Ishikawa (cell line): ENCODE measurements around the gene OTULIN.

Experiments used
- CEBPB ChIP-seq: IDR thresholded peaks from 2 replicates; pipeline ENCODE4 v1.6.1; 2012
- CREB1 ChIP-seq: IDR thresholded peaks from 2 replicates; pipeline ENCODE4 v1.6.1; 2012; ENCODE audit warnings: low read depth
- EGR1 ChIP-seq: IDR thresholded peaks from 2 replicates; pipeline ENCODE4 v1.6.1; 2012
- EP300 ChIP-seq: IDR thresholded peaks from 2 replicates; pipeline ENCODE4 v1.6.1; 2012; ENCODE audit warnings: borderline replicate concordance
- FOXM1 ChIP-seq: IDR thresholded peaks from 2 replicates; pipeline ENCODE4 v1.6.1; 2012; ENCODE audit warnings: low read depth, borderline replicate concordance
- MAX ChIP-seq: IDR thresholded peaks from 2 replicates; pipeline ENCODE4 v1.6.1; 2012
- NFIC ChIP-seq: IDR thresholded peaks from 2 replicates; pipeline ENCODE4 v1.6.1; 2012
- RAD21 ChIP-seq: IDR thresholded peaks from 2 replicates; pipeline ENCODE4 v1.6.1; 2012; ENCODE audit warnings: low read depth
- REST ChIP-seq: IDR thresholded peaks from 2 replicates; pipeline ENCODE4 v1.6.1; 2012; ENCODE audit warnings: low read depth, mild to moderate bottlenecking
- TAF1 ChIP-seq: IDR thresholded peaks from 2 replicates; pipeline ENCODE4 v1.6.1; 2012; ENCODE audit warnings: low read depth, mild to moderate bottlenecking
- TCF12 ChIP-seq: IDR thresholded peaks from 2 replicates; pipeline ENCODE4 v1.6.1; 2012; ENCODE audit warnings: low read depth
- TEAD4 ChIP-seq: IDR thresholded peaks from 2 replicates; pipeline ENCODE4 v1.6.1; 2012
- USF1 ChIP-seq: IDR thresholded peaks from 2 replicates; pipeline ENCODE4 v1.6.1; 2012
- YY1 ChIP-seq: IDR thresholded peaks from 2 replicates; pipeline ENCODE4 v1.6.1; 2012; ENCODE audit warnings: low read depth
- ZBTB7A ChIP-seq: IDR thresholded peaks from 2 replicates; pipeline ENCODE4 v1.6.1; 2012; ENCODE audit warnings: low read depth

OTULIN gene

GRCh38 chr5:14735944-14736343, 71.4 kb downstream of the OTULIN start:
- no peak for TF ChIP-seq CEBPB
- no peak for TF ChIP-seq NFIC

- no peak for TF ChIP-seq CREB1
Observed at GRCh38 chr5:14737291-14737690, 72.8 kb downstream of the OTULIN start.

GRCh38 chr5:14738050-14738449, 73.5 kb downstream of the OTULIN start:
- no peak for TF ChIP-seq CREB1
- no peak for TF ChIP-seq YY1
- no peak for TF ChIP-seq USF1
- TF ChIP-seq ZBTB7A, result no peak
- TF ChIP-seq TEAD4, result no peak
- TF ChIP-seq EP300, result no peak
- no peak for TF ChIP-seq EGR1
- no peak for TF ChIP-seq RAD21
- no peak for TF ChIP-seq TAF1

GRCh38 chr5:14739538-14739937, 75.0 kb downstream of the OTULIN start:
- TF ChIP-seq CEBPB (no peak), NFIC (no peak), FOXM1 (no peak), TCF12 (no peak), YY1 (no peak)

- TF ChIP-seq EP300, result no peak
- TF ChIP-seq FOXM1, result no peak
- TF ChIP-seq YY1, result no peak
- no peak for TF ChIP-seq ZBTB7A
- no peak for TF ChIP-seq MAX
- TF ChIP-seq CEBPB, result no peak
- no peak for TF ChIP-seq USF1
- no peak for TF ChIP-seq TEAD4
- no peak for TF ChIP-seq TCF12
- no peak for TF ChIP-seq TAF1
Observed at GRCh38 chr5:14739981-14740380, 75.5 kb downstream of the OTULIN start.

- TF ChIP-seq REST (no peak), CREB1 (no peak), TAF1 (no peak), RAD21 (no peak), NFIC (no peak)
Observed at GRCh38 chr5:14741131-14741530, 76.6 kb downstream of the OTULIN start.

GRCh38 chr5:14741801-14742440, 77.4 kb downstream of the OTULIN start:
- TF ChIP-seq REST (no peak), CREB1 (no peak), ZBTB7A (no peak), TEAD4 (no peak), TCF12 (no peak), MAX (no peak), EP300 (no peak), TAF1 (no peak), NFIC (no peak), EGR1 (no peak), FOXM1 (no peak), CEBPB (no peak)
